ENCODE results near the gene MAP4K3.

DNA sequence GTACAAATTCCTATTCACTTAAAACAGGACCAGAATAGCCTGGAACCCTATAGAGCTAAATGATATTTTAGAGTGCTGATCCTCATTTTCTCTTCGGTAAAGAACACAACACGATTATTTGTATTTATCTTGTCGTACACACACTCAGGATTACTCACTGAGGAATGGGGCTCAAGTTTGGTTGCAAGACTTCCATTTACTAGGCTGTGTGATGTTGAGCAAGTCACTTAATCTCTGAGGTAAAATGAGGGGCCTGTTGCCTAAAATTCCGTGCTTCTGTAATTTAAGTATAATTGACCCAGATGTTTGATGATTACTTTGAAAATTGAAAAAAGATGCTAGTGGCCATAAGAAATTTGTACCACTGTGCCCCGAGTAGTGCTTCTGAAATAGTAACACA is 42.6 kb upstream of the MAP4K3 start:
- TF ChIP-seq, protein P1, sequence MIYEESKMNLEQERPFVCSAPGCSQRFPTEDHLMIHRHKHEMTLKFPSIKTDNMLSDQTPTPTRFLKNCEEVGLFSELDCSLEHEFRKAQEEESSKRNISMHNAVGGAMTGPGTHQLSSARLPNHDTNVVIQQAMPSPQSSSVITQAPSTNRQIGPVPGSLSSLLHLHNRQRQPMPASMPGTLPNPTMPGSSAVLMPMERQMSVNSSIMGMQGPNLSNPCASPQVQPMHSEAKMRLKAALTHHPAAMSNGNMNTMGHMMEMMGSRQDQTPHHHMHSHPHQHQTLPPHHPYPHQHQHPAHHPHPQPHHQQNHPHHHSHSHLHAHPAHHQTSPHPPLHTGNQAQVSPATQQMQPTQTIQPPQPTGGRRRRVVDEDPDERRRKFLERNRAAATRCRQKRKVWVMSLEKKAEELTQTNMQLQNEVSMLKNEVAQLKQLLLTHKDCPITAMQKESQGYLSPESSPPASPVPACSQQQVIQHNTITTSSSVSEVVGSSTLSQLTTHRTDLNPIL (CRISPR knock-in tag; IDR thresholded peaks at IDR 0.05; ENCODE audit: low read depth) = no peak
- TF ChIP-seq ARNTL (CRISPR knock-in tag; IDR thresholded peaks at IDR 0.05; ENCODE audit: borderline replicate concordance, low read depth) (no peak), TOX (CRISPR knock-in tag; IDR thresholded peaks at IDR 0.05; ENCODE audit: borderline replicate concordance) (no peak), RARB (CRISPR knock-in tag; IDR thresholded peaks at IDR 0.05) (no peak)
- TF ChIP-seq, protein P2, sequence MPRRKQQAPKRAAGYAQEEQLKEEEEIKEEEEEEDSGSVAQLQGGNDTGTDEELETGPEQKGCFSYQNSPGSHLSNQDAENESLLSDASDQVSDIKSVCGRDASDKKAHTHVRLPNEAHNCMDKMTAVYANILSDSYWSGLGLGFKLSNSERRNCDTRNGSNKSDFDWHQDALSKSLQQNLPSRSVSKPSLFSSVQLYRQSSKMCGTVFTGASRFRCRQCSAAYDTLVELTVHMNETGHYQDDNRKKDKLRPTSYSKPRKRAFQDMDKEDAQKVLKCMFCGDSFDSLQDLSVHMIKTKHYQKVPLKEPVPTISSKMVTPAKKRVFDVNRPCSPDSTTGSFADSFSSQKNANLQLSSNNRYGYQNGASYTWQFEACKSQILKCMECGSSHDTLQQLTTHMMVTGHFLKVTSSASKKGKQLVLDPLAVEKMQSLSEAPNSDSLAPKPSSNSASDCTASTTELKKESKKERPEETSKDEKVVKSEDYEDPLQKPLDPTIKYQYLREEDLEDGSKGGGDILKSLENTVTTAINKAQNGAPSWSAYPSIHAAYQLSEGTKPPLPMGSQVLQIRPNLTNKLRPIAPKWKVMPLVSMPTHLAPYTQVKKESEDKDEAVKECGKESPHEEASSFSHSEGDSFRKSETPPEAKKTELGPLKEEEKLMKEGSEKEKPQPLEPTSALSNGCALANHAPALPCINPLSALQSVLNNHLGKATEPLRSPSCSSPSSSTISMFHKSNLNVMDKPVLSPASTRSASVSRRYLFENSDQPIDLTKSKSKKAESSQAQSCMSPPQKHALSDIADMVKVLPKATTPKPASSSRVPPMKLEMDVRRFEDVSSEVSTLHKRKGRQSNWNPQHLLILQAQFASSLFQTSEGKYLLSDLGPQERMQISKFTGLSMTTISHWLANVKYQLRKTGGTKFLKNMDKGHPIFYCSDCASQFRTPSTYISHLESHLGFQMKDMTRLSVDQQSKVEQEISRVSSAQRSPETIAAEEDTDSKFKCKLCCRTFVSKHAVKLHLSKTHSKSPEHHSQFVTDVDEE (CRISPR knock-in tag; IDR thresholded peaks at IDR 0.05) = no peak
- TF ChIP-seq, protein P3, sequence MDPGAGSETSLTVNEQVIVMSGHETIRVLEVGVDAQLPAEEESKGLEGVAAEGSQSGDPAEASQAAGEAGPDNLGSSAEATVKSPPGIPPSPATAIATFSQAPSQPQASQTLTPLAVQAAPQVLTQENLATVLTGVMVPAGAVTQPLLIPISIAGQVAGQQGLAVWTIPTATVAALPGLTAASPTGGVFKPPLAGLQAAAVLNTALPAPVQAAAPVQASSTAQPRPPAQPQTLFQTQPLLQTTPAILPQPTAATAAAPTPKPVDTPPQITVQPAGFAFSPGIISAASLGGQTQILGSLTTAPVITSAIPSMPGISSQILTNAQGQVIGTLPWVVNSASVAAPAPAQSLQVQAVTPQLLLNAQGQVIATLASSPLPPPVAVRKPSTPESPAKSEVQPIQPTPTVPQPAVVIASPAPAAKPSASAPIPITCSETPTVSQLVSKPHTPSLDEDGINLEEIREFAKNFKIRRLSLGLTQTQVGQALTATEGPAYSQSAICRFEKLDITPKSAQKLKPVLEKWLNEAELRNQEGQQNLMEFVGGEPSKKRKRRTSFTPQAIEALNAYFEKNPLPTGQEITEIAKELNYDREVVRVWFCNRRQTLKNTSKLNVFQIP (CRISPR knock-in tag; IDR thresholded peaks at IDR 0.05; ENCODE audit: borderline replicate concordance, low read depth) = no peak
